HCT116 (cell line): Measurements from ENCODE around the gene SIDT1. TPM values are rescaled to one million over a fixed set of nuclear protein-coding genes. Genes with fewer than 3 reads are reported as not detected.

ENCODE experiments used
- ATAC-seq: fragments of 200-7000 bp; cut with Tn5 transposase; 2 replicates; pipeline ENCODE4 v1.9.1; 2020; ENCODE audit warnings: mild to moderate bottlenecking, moderate library complexity
- BruUV-seq: library from RNA; stranded (reverse); fragments of 400-500 nt; replicated peaks from 2 replicates; lab custom pipeline; 2021; lab: Mats Ljungman, UMichigan
- CTCF ChIA-PET: fragments of 300-600 bp; sonication (Branson Sonifier 250); formaldehyde crosslinking; loops from one replicate; lab custom pipeline; 2021; ENCODE audit warnings: antibody characterized with exemption; lab: Charles Lee
- POLR2A ChIA-PET: fragments of 300-600, 350-600 bp; sonication (Branson Sonifier 250); formaldehyde crosslinking; loops from one replicate; lab custom pipeline; 2021; ENCODE audit warnings: antibody characterized with exemption; lab: Charles Lee
- RAD21 ChIA-PET, 2 experiments: fragments of 300-600 bp; sonication (Branson Sonifier 250); formaldehyde crosslinking; loops; one replicate each; lab custom pipeline; 2023; ENCODE audit warnings: low total read pairs in 2 of 2; ENCODE audit not compliant: uncharacterized antibody in 2 of 2, unreplicated experiment in 2 of 2, low non-redundant PET in 1 of 2; lab: Charles Lee
- DNase-seq: peaks from one replicate; pipeline ENCODE4 v3.0.0-alpha.2; 2010; ENCODE audit warnings: low read depth, low spot score
- H2AFZ ChIP-seq: fragments of 200-600 bp; shearing (Covaris generic), sonication (generic); 2 replicates; pipeline ENCODE4 v1.6.1; 2017; ENCODE audit warnings: low read depth, mixed run types, mixed read lengths, antibody characterized with exemption, low read length; ENCODE audit not compliant: poor library complexity, severe bottlenecking
- H3K27ac ChIP-seq: 2 replicates; pipeline ENCODE4 v1.5.1; 2012; ENCODE audit warnings: low read depth, low read length
- H3K27me3 ChIP-seq: fragments of 200-600 bp; sonication (generic); 2 replicates; pipeline ENCODE4 v1.6.1; 2016; ENCODE audit warnings: mixed run types, low read length, mixed read lengths; ENCODE audit not compliant: insufficient read depth
- H3K36me3 ChIP-seq, 2 experiments: fragments of 200-500 bp in 1 of 2; fragments of 200-600 bp in 1 of 2; sonication (Bioruptor generic) in 1 of 2; sonication (generic) in 1 of 2; 2 replicates each; pipeline versions ENCODE4 v1.5.1 to v1.6.1; 2014 to 2016; ENCODE audit warnings: low read length in 2 of 2, inconsistent platforms in 1 of 2, mixed read lengths in 1 of 2, mixed run types in 1 of 2; ENCODE audit not compliant: insufficient read depth in 2 of 2, control insufficient read depth in 1 of 2
- H3K4me1 ChIP-seq, 2 experiments: fragments of 200-600 bp in 1 of 2; sonication (generic) in 1 of 2; 2 replicates each; pipeline versions ENCODE4 v1.5.1 to v1.6.1; 2012 to 2017; ENCODE audit warnings: low read length in 2 of 2, inconsistent platforms in 1 of 2, mild to moderate bottlenecking in 1 of 2, mixed read lengths in 1 of 2, mixed run types in 1 of 2, moderate library complexity in 1 of 2; ENCODE audit not compliant: insufficient read depth in 2 of 2, control insufficient read depth in 1 of 2
- H3K4me2 ChIP-seq: fragments of 200-600 bp; sonication (generic); 2 replicates; pipeline ENCODE4 v1.6.1; 2017; ENCODE audit warnings: mixed run types, low read length, mixed read lengths
- H3K4me3 ChIP-seq, 2 experiments: fragments of 200-600 bp in 1 of 2; sonication (generic) in 1 of 2; replicated peaks in 1 of 2; 2 replicates each; pipeline ENCODE4 v1.5.1; 2011 to 2016; ENCODE audit warnings: low read length in 2 of 2, control low read depth in 1 of 2, low read depth in 1 of 2, mild to moderate bottlenecking in 1 of 2, mixed read lengths in 1 of 2, mixed run types in 1 of 2
- H3K79me2 ChIP-seq: fragments of 200-600 bp; sonication (generic); 2 replicates; pipeline ENCODE4 v1.6.1; 2017; ENCODE audit warnings: mild to moderate bottlenecking, mixed run types, low read length, moderate library complexity, mixed read lengths; ENCODE audit not compliant: insufficient read depth
- H3K9ac ChIP-seq: fragments of 200-600 bp; sonication (generic); 2 replicates; pipeline ENCODE4 v1.6.1; 2016; ENCODE audit warnings: low read length, mixed read lengths
- H3K9me2 ChIP-seq: fragments of 200-600 bp; sonication (generic), shearing (Covaris generic); 2 replicates; pipeline ENCODE4 v1.6.1; 2017; ENCODE audit warnings: mixed run types, mild to moderate bottlenecking, moderate library complexity; ENCODE audit not compliant: insufficient read depth
- H3K9me3 ChIP-seq, 2 experiments: fragments of 200-500 bp in 1 of 2; fragments of 200-600 bp in 1 of 2; sonication (Bioruptor generic) in 1 of 2; sonication (generic) in 1 of 2; 2 replicates each; pipeline ENCODE4 v1.6.1; 2014 to 2017; ENCODE audit warnings: low read length in 2 of 2, mixed read lengths in 2 of 2, inconsistent platforms in 1 of 2, low read depth in 1 of 2, mild to moderate bottlenecking in 1 of 2, mixed run types in 1 of 2, moderate library complexity in 1 of 2; ENCODE audit not compliant: control insufficient read depth in 1 of 2, insufficient read depth in 1 of 2
- H4K20me1 ChIP-seq: fragments of 200-600 bp; sonication (generic), shearing (Covaris generic); 2 replicates; pipeline ENCODE4 v1.6.1; 2017; ENCODE audit warnings: mixed run types, mild to moderate bottlenecking, moderate library complexity; ENCODE audit not compliant: insufficient read depth
- EZH2 ChIP-seq: fragments of 200-600 bp; sonication (generic); IDR thresholded peaks from 2 replicates; pipeline ENCODE4 v1.6.1; 2017; ENCODE audit warnings: antibody characterized with exemption, mixed run types
- FOSL1 ChIP-seq: IDR thresholded peaks from 2 replicates; pipeline ENCODE4 v1.6.1; 2012; ENCODE audit warnings: low read depth
- JUND ChIP-seq: IDR thresholded peaks from 2 replicates; pipeline ENCODE4 v1.6.1; 2012
- POLR2A ChIP-seq: IDR thresholded peaks from 2 replicates; pipeline ENCODE4 v1.7.0; 2011; ENCODE audit warnings: borderline replicate concordance; ENCODE audit not compliant: insufficient read depth, insufficient read length; ENCODE audit errors: extremely low read depth
- RAD21 ChIP-seq: IDR thresholded peaks from 2 replicates; pipeline ENCODE4 v1.6.1; 2012; ENCODE audit warnings: low read depth, mild to moderate bottlenecking
- ZFX ChIP-seq: fragments of 450-650 bp; IDR thresholded peaks from 2 replicates; pipeline ENCODE4 v1.6.1; 2017
- intact Hi-C: fragments of 100-400 bp; cut with micrococcal nuclease; formaldehyde crosslinking; loops from 2 replicates; pipeline ENCODE4 v1.10.0; 2022
- total RNA-seq: library from RNA; stranded (reverse); gene quantifications from one replicate; pipeline ENCODE4 v1.2.1, GENCODE V29; 2021; ENCODE audit not compliant: unreplicated experiment
- TF ChIP-seq, protein P1 (sequence below): IDR thresholded peaks from 2 replicates; pipeline ENCODE4 v1.6.1; 2011; ENCODE audit warnings: mild to moderate bottlenecking, low read length, moderate library complexity; ENCODE audit not compliant: insufficient replicate concordance; ENCODE audit errors: extremely low read depth

Gene SIDT1
- total RNA-seq, 1 experiment from 2014 or later, result not detected

DNA sequence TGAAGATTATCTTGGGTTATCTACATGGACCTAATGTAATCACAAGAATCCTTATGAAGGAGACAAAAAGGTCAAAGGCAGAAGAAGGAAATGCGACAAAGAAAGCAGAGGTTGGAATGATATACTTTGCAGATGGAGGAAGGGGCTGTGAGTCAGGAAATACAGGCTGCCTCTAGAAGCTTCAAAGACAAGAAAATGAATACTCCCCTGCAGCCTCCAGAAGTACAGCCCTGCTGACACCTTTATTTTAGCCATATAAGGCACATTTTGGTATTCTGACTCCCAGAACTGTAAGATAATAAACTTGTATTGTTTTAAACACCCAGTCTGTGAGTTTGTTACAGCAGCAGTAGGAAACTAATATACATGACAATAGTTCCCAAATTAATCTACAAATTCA lies 58.6 kb downstream of the SIDT1 start:
- no peaks in the 10 kb centered on the region for H3K9me2 ChIP-seq
- H3K9ac ChIP-seq, result no peak overlapping the region
- no peak overlapping the region for H2AFZ ChIP-seq
- no peaks in the 10 kb centered on the region for H3K4me1 ChIP-seq
- H3K36me3 ChIP-seq, result no peaks in the 10 kb centered on the region
- RAD21 ChIA-PET, result no interaction called here
- POLR2A ChIA-PET, result no interaction called here
- DNase-seq (no peak), ATAC-seq (no peak)
- H4K20me1 ChIP-seq, result no peaks in the 10 kb centered on the region
- no peaks in the 10 kb centered on the region for H3K27me3 ChIP-seq
- no peak overlapping the region for H3K4me2 ChIP-seq
- BruUV-seq, result no TSS peak
- TF ChIP-seq JUND (no peak), POLR2A (no peak), RAD21 (no peak), ZFX (no peak), EZH2 (no peak)
- TF ChIP-seq, protein P1, sequence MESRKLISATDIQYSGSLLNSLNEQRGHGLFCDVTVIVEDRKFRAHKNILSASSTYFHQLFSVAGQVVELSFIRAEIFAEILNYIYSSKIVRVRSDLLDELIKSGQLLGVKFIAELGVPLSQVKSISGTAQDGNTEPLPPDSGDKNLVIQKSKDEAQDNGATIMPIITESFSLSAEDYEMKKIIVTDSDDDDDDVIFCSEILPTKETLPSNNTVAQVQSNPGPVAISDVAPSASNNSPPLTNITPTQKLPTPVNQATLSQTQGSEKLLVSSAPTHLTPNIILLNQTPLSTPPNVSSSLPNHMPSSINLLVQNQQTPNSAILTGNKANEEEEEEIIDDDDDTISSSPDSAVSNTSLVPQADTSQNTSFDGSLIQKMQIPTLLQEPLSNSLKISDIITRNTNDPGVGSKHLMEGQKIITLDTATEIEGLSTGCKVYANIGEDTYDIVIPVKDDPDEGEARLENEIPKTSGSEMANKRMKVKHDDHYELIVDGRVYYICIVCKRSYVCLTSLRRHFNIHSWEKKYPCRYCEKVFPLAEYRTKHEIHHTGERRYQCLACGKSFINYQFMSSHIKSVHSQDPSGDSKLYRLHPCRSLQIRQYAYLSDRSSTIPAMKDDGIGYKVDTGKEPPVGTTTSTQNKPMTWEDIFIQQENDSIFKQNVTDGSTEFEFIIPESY, result no peak
- CTCF ChIA-PET, result no interaction called here
- no peak overlapping the region for H3K27ac ChIP-seq
- no peaks in the 10 kb centered on the region for H3K79me2 ChIP-seq
- H3K4me3 ChIP-seq, result no peak overlapping the region
- H3K9me3 ChIP-seq, result no peaks in the 10 kb centered on the region
- intact Hi-C loops, result no loop called here

DNA sequence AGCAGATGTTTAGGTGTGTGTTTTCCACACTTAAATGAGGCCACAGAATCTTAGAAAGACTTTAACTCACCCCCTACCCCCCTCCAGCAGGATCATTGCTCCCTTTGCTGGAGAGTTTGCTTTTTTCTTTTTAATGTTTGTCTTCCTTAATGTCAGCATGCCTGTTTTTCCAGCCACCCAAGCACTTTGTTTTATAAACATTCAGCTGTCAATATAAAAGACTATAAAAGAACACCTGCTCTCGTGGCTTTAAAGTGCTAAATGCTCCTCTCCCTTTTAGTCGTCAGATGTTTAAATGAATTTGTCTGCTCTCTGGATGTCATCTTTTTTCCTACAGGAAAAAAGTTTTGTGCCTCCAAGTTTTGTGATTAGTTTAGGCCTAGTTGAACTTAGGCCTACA lies 61.7 kb downstream of the SIDT1 start:
- Histone ChIP-seq H3K27ac (no peak overlapping the region), H3K79me2 (no peaks in the 10 kb centered on the region), H3K9ac (no peak overlapping the region), H3K27me3 (no peaks in the 10 kb centered on the region), H3K4me1 (no peaks in the 10 kb centered on the region), H3K9me3 (no peaks in the 10 kb centered on the region), H3K9me2 (no peaks in the 10 kb centered on the region), H2AFZ (no peak overlapping the region), H3K4me3 (no peak overlapping the region), H3K4me2 (no peak overlapping the region), H4K20me1 (no peaks in the 10 kb centered on the region), H3K36me3 (no peaks in the 10 kb centered on the region)
- POLR2A ChIA-PET, result no interaction called here
- no TSS peak for BruUV-seq
- DNase-seq (no peak), ATAC-seq (no peak)
- CTCF ChIA-PET, result no interaction called here
- RAD21 ChIA-PET, result no interaction called here
- intact Hi-C loops, result no loop called here
- TF ChIP-seq RAD21 (no peak), FOSL1 (no peak), POLR2A (no peak)
